NCI-H460 (cell line): ENCODE data around the gene TTLL1. TPM values are rescaled to one million over a fixed set of nuclear protein-coding genes. Genes with fewer than 3 reads are reported as not detected.
"Not testable (repeated sequence)": the region's sequence is repeated elsewhere in the genome, so short reads cannot be mapped to it uniquely, and the experiment has no call there.

Source experiments
- DNase-seq: peaks from one replicate; pipeline ENCODE4 v3.0.0-alpha.2; 2016; ENCODE audit warnings: low read depth; ENCODE audit errors: extremely low read depth
- total RNA-seq: library from RNA; depleted of rRNA; stranded (reverse); fragments of >200 nt; shearing (Covaris generic); gene quantifications from 2 replicates; pipeline ENCODE4 v1.2.3, GENCODE V29; 2014; rRNA removed

The TTLL1 gene
- total RNA-seq, 1 experiment from 2014 or later, result 2.7 TPM

GRCh38 chr22:42996646-42997365 is 92.4 kb downstream of the TTLL1 start:
- no peak for DNase-seq

- DNase-seq, result not testable (repeated sequence)
Observed at GRCh38 chr22:42995654-42996053, 93.5 kb downstream of the TTLL1 start.

- peak; percentile 49 for DNase-seq
Observed at GRCh38 chr22:42994917-42995562, 94.2 kb downstream of the TTLL1 start.

- no peak for DNase-seq
Observed at GRCh38 chr22:42994276-42994916, 94.8 kb downstream of the TTLL1 start.

- DNase-seq, result no peak
Observed at GRCh38 chr22:42993651-42994275, 95.4 kb downstream of the TTLL1 start.

GRCh38 chr22:42992886-42993479 is 96.2 kb downstream of the TTLL1 start:
- no peak for DNase-seq

GRCh38 chr22:42992092-42992491 is 97.1 kb downstream of the TTLL1 start:
- no peak for DNase-seq

- DNase-seq, result no peak
Observed at GRCh38 chr22:42991010-42991651, 98.1 kb downstream of the TTLL1 start.

GRCh38 chr22:42990131-42990838 is 98.9 kb downstream of the TTLL1 start:
- DNase-seq, result peak; percentile 52

Other genes starting within 250 kb of the TTLL1 start
- 22.4 and 23.1 TPM in 2 replicates for gene ARFGAP3, start 232.1 kb downstream of the TTLL1 start, total RNA-seq
- 29.9 and 31.5 TPM in 2 replicates for gene PACSIN2, start 74.2 kb downstream of the TTLL1 start, total RNA-seq
- 0.46 and 0.74 TPM in 2 replicates for gene BIK, start 21.4 kb upstream of the TTLL1 start, total RNA-seq
- 13.3 and 15.0 TPM in 2 replicates for gene MCAT, start 54.0 kb upstream of the TTLL1 start, total RNA-seq
- 146 and 183 TPM in 2 replicates for gene TSPO, start 62.2 kb upstream of the TTLL1 start, total RNA-seq
- 57.1 and 63.7 TPM in 2 replicates for gene TTLL12, start 97.7 kb upstream of the TTLL1 start, total RNA-seq